Tibial nerve (tissue), 4 donors: ENCODE measurements around the gene PPP2R5D. TPM values are rescaled to one million over a fixed set of nuclear protein-coding genes. Genes with fewer than 3 reads are reported as not detected.
A peak's percentile ranks its signal among the peaks of the same experiment; 100 is the strongest.

Source experiments
- DNase-seq, 2 donors: peaks; one replicate each; pipeline ENCODE4 v3.0.0-alpha.2; 2019; ENCODE audit warnings: low spot score in 2 of 2
- H3K27ac ChIP-seq, 4 donors: fragments of 200-600 bp; sonication (generic) in 3 of 4; one replicate each; pipeline ENCODE4 v1.5.1; 2017 to 2019; ENCODE audit warnings: mild to moderate bottlenecking in 1 of 4
- H3K27me3 ChIP-seq, 2 donors: fragments of 200-600 bp; sonication (generic) in 1 of 2; one replicate each; pipeline versions ENCODE4 v1.5.1 to v1.6.0; 2017 to 2019
- H3K36me3 ChIP-seq, 3 donors: fragments of 200-600 bp; sonication (generic); one replicate each; pipeline ENCODE4 v1.5.1; 2018 to 2019
- H3K4me1 ChIP-seq, 4 donors: fragments of 200-600 bp; sonication (generic) in 3 of 4; one replicate each; pipeline ENCODE4 v1.5.1; 2017 to 2019
- H3K4me3 ChIP-seq, 4 donors: fragments of 200-600 bp; sonication (generic) in 3 of 4; one replicate each; pipeline ENCODE4 v1.5.1; 2017 to 2019; ENCODE audit warnings: mild to moderate bottlenecking in 1 of 4, moderate library complexity in 1 of 4
- H3K9me3 ChIP-seq, 4 donors: fragments of 200-600 bp; sonication (generic) in 3 of 4; one replicate each; pipeline ENCODE4 v1.5.1; 2017 to 2019
- EP300 ChIP-seq, 2 donors: sonication (generic); formaldehyde crosslinking; IDR thresholded peaks; one replicate each; pipeline ENCODE4 v1.6.1; 2017; ENCODE audit warnings: antibody characterized with exemption in 2 of 2, mild to moderate bottlenecking in 1 of 2
- POLR2A ChIP-seq, 2 donors: fragments of 450-650 bp; IDR thresholded peaks; one replicate each; pipeline ENCODE4 v1.6.1; 2017; ENCODE audit warnings: antibody characterized with exemption in 2 of 2, mild to moderate bottlenecking in 2 of 2, moderate library complexity in 2 of 2
- WGBS, 2 donors: methylation state at CpG; one replicate each; pipeline ENCODE4 v1.1.5; 2018; 5-methylcytosine and 5-hydroxymethylcytosine counted together
- total RNA-seq, 4 donors: library from RNA; depleted of rRNA; stranded (reverse); fragments of >200 nt; gene quantifications; one replicate each; pipeline ENCODE4 v1.1.0, GENCODE V29; 2016
- TF ChIP-seq, protein P1 (sequence below), 5 experiments: fragments of 200-600 bp in 3 of 5; fragments of 450-650 bp in 2 of 5; sonication (generic) in 3 of 5; IDR thresholded peaks; one replicate each; pipeline ENCODE4 v1.5.1; 2016 to 2019; ENCODE audit warnings: antibody characterized with exemption in 5 of 5, mild to moderate bottlenecking in 3 of 5, moderate library complexity in 2 of 5

Gene PPP2R5D
- total RNA-seq, 4 donors from 2014 or later, result 25.8 to 54.6 (median 48.3) TPM

GRCh38 chr6:42981836-42982235, 2.5 kb upstream of the PPP2R5D start:
- TF ChIP-seq EP300 (IDR thresholded peaks at IDR 0.05) (no peak), POLR2A (IDR thresholded peaks at IDR 0.05) (no peak)
- TF ChIP-seq, protein P1, sequence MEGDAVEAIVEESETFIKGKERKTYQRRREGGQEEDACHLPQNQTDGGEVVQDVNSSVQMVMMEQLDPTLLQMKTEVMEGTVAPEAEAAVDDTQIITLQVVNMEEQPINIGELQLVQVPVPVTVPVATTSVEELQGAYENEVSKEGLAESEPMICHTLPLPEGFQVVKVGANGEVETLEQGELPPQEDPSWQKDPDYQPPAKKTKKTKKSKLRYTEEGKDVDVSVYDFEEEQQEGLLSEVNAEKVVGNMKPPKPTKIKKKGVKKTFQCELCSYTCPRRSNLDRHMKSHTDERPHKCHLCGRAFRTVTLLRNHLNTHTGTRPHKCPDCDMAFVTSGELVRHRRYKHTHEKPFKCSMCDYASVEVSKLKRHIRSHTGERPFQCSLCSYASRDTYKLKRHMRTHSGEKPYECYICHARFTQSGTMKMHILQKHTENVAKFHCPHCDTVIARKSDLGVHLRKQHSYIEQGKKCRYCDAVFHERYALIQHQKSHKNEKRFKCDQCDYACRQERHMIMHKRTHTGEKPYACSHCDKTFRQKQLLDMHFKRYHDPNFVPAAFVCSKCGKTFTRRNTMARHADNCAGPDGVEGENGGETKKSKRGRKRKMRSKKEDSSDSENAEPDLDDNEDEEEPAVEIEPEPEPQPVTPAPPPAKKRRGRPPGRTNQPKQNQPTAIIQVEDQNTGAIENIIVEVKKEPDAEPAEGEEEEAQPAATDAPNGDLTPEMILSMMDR (IDR thresholded peaks at IDR 0.05), result no peak
- Histone ChIP-seq H3K9me3 (no peaks in the 10 kb centered on the region), H3K4me1 (peaks cover 0 to 60% (median 36%) of the 10 kb centered on the region in 4 donors), H3K27ac (no peak overlapping the region), H3K36me3 (no peaks in the 10 kb centered on the region), H3K27me3 (no peaks in the 10 kb centered on the region), H3K4me3 (no peak overlapping the region)
- DNase-seq, result no peak
- WGBS, 2 donors, result 90% methylated on average over 5 of the region's 5 CpGs

- no peak for TF ChIP-seq EP300 (IDR thresholded peaks at IDR 0.05)
- TF ChIP-seq, protein P1 (IDR thresholded peaks at IDR 0.05), result no peak
- no peak for TF ChIP-seq POLR2A (IDR thresholded peaks at IDR 0.05)
- no peak for DNase-seq
- H3K27ac ChIP-seq, result peak overlapping the region; percentile 80 to 88 (median 84)
- peak overlapping the region; percentile 50 to 81 (median 71) for H3K4me3 ChIP-seq
- no peaks in the 10 kb centered on the region for H3K27me3 ChIP-seq
- H3K36me3 ChIP-seq, result peaks cover 0 to 12% (median 9%) of the 10 kb centered on the region in 3 donors
- H3K9me3 ChIP-seq, result no peaks in the 10 kb centered on the region
- H3K4me1 ChIP-seq, result peaks cover 0 to 65% (median 35%) of the 10 kb centered on the region in 4 donors
- 12% methylated on average over 13 of the region's 13 CpGs for WGBS, 2 donors
Observed at GRCh38 chr6:42984924-42985475, 630 bp downstream of the PPP2R5D start.

- H3K9me3 ChIP-seq, result no peaks in the 10 kb centered on the region
- no peaks in the 10 kb centered on the region for H3K27me3 ChIP-seq
- H3K4me3 ChIP-seq, result no peak overlapping the region
- no peak overlapping the region for H3K27ac ChIP-seq
- H3K4me1 ChIP-seq, result peaks cover 0 to 60% (median 33%) of the 10 kb centered on the region in 4 donors
- peaks cover 0 to 37% (median 9%) of the 10 kb centered on the region in 3 donors for H3K36me3 ChIP-seq
- no peak for DNase-seq
- WGBS, 2 donors, result 74 to 76% methylated on average over 5 of the region's 5 CpGs
- TF ChIP-seq, protein P1 (IDR thresholded peaks at IDR 0.05), result no peak
- no peak for TF ChIP-seq POLR2A (IDR thresholded peaks at IDR 0.05)
- TF ChIP-seq EP300 (IDR thresholded peaks at IDR 0.05), result no peak
Observed at GRCh38 chr6:42987533-42988451, 3.4 kb downstream of the PPP2R5D start.

GRCh38 chr6:42988486-42989020, 4.2 kb downstream of the PPP2R5D start:
- Histone ChIP-seq H3K4me3 (no peak overlapping the region), H3K4me1 (peaks cover 0 to 53% (median 31%) of the 10 kb centered on the region in 4 donors), H3K9me3 (no peaks in the 10 kb centered on the region), H3K36me3 (peaks cover 0 to 38% (median 9%) of the 10 kb centered on the region in 3 donors), H3K27me3 (no peaks in the 10 kb centered on the region), H3K27ac (no peak overlapping the region)
- whole genome bisulfite sequencing, 2 donors, result 53 to 80% methylated on average over 1 of the region's 1 CpG
- DNase-seq, result peak in 1 of 2 donors; percentile 18
- TF ChIP-seq, protein P1 (IDR thresholded peaks at IDR 0.05), result no peak
- TF ChIP-seq POLR2A (IDR thresholded peaks at IDR 0.05) (no peak), EP300 (IDR thresholded peaks at IDR 0.05) (no peak)
